ENCODE measurements around the gene COMMD2. TPM values are rescaled to one million over a fixed set of nuclear protein-coding genes. Genes with fewer than 3 reads are reported as not detected.
A peak's percentile ranks its signal among the peaks of the same experiment; 100 is the strongest.

Gene COMMD2
- polyA plus RNA-seq, 1 of the 3 experiments (the other 2 are of a cell fraction): 20.9 TPM

- no peak for TF ChIP-seq CTCF (IDR thresholded peaks at IDR 0.05)
- TF ChIP-seq GABPA (IDR thresholded peaks at IDR 0.05; ENCODE audit: low read depth): no peak
- TF ChIP-seq NFIC (IDR thresholded peaks at IDR 0.05; ENCODE audit: borderline replicate concordance): no peak
- H3K36me3 ChIP-seq (replicated peaks in 1 of 2; ENCODE audit: control insufficient read depth in 1 of 2, insufficient read depth in 2 of 2, low read length in 1 of 2): peaks cover 30 to 33% of the 10 kb centered on the region in 2 experiments
- POLR2A ChIA-PET: no interaction called here
- no peak for DNase-seq
- H3K9me3 ChIP-seq: no peaks in the 10 kb centered on the region
- H4K20me1 ChIP-seq (ENCODE audit: insufficient read depth): no peaks in the 10 kb centered on the region
- H3K79me2 ChIP-seq (ENCODE audit: insufficient read depth): no peaks in the 10 kb centered on the region
- H3K27ac ChIP-seq (ENCODE audit: low read depth in 2 of 2, low read length in 1 of 2): peak overlapping the region in 1 of 2 experiments; percentile 58; a peak in 1 of 4 replicates
- no peak overlapping the region for H3K4me3 ChIP-seq (ENCODE audit: low read depth in 2 of 2, low read length in 1 of 2)
- peaks cover 17% of the 10 kb centered on the region for H3F3A ChIP-seq (replicated peaks; ENCODE audit: insufficient read depth)
- H3K4me1 ChIP-seq (ENCODE audit: control insufficient read depth in 1 of 2, insufficient read depth in 2 of 2, low read depth in 1 of 2, low read length in 1 of 2): no peaks in the 10 kb centered on the region; a peak in 1 of 4 replicates
- no peak overlapping the region for H3K9ac ChIP-seq
- no peaks in the 10 kb centered on the region for H3K9me2 ChIP-seq
- no peak overlapping the region for H2AFZ ChIP-seq (ENCODE audit: low read depth)
- H3K4me2 ChIP-seq: no peak overlapping the region
- CTCF ChIA-PET: no interaction called here
- no peaks in the 10 kb centered on the region for H3K27me3 ChIP-seq (ENCODE audit: insufficient read depth)
These were observed 15.4 kb downstream of the COMMD2 start for GRCh38 chr3:149736953-149737205.

- no peak for TF ChIP-seq REST (IDR thresholded peaks at IDR 0.05; ENCODE audit: low read depth, low read length)
- no peak for TF ChIP-seq RCOR1 (IDR thresholded peaks at IDR 0.05; ENCODE audit: low read length)
- Histone ChIP-seq H3K36me3 (replicated peaks in 1 of 2; ENCODE audit: control insufficient read depth in 1 of 2, insufficient read depth in 2 of 2, low read length in 1 of 2) (peaks cover 25 to 28% of the 10 kb centered on the region in 2 experiments), H3K9ac (no peak overlapping the region), H4K20me1 (ENCODE audit: insufficient read depth) (no peaks in the 10 kb centered on the region), H3K27ac (ENCODE audit: low read depth in 2 of 2, low read length in 1 of 2) (peak overlapping the region; percentile 24 to 58; a peak in 2 of 4 replicates), H3K9me3 (no peaks in the 10 kb centered on the region), H3K4me1 (ENCODE audit: control insufficient read depth in 1 of 2, insufficient read depth in 2 of 2, low read depth in 1 of 2, low read length in 1 of 2) (no peaks in the 10 kb centered on the region; a peak in 1 of 4 replicates), H3K4me2 (no peak overlapping the region), H3F3A (replicated peaks; ENCODE audit: insufficient read depth) (peaks cover 17% of the 10 kb centered on the region), H3K27me3 (ENCODE audit: insufficient read depth) (no peaks in the 10 kb centered on the region), H3K9me2 (no peaks in the 10 kb centered on the region), H3K4me3 (ENCODE audit: low read depth in 2 of 2, low read length in 1 of 2) (no peak overlapping the region), H3K79me2 (ENCODE audit: insufficient read depth) (no peaks in the 10 kb centered on the region), H2AFZ (ENCODE audit: low read depth) (no peak overlapping the region)
- ChIA-PET CTCF (no interaction called here), POLR2A (no interaction called here)
- 63% methylated on average over 2 of the region's 2 CpGs for WGBS (ENCODE audit: low lambda C conversion rate)
- no peak for DNase-seq
These were observed 15.9 kb downstream of the COMMD2 start for GRCh38 chr3:149736175-149736952.

Measured in SK-N-SH (cell line).